A172 (cell line): ENCODE results near the gene PODNL1. TPM values are rescaled to one million over a fixed set of nuclear protein-coding genes. Genes with fewer than 3 reads are reported as not detected.

ENCODE experiments used
- DNase-seq: peaks from one replicate; pipeline ENCODE4 v3.0.0-alpha.2; 2015; ENCODE audit warnings: low spot score
- total RNA-seq: library from RNA; depleted of rRNA; stranded (reverse); fragments of >200 nt; shearing (Covaris generic); gene quantifications from 2 replicates; pipeline ENCODE4 v1.2.3, GENCODE V29; 2014

The PODNL1 gene
- total RNA-seq, 1 experiment from 2014 or later, result 2.7 TPM

DNA sequence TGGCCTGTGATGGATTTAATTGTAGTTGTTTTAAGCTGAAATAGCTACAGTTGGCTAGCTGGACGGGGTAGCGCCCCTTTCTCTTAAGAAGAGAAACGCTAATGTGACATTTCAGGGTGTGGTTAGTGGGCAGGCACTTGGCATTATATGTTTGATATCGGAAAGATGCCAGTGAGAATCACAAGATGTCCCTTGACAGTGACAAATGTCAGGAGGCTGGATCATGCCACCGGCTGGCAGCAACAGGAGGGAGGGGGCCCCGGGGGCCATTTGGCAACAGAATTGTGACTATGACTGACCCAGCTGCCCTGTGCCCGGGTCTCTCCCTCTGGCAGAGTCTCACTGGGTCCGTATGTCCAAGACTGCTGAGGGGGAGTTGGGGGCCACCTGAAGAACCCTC lies 18.8 kb upstream of the PODNL1 start:
- no peak for DNase-seq

GRCh38 chr19:13956365-13956744 lies 18.1 kb upstream of the PODNL1 start:
- DNase-seq, result no peak

- DNase-seq, result no peak
Measured at GRCh38 chr19:13955662-13956364, 17.6 kb upstream of the PODNL1 start.

DNA sequence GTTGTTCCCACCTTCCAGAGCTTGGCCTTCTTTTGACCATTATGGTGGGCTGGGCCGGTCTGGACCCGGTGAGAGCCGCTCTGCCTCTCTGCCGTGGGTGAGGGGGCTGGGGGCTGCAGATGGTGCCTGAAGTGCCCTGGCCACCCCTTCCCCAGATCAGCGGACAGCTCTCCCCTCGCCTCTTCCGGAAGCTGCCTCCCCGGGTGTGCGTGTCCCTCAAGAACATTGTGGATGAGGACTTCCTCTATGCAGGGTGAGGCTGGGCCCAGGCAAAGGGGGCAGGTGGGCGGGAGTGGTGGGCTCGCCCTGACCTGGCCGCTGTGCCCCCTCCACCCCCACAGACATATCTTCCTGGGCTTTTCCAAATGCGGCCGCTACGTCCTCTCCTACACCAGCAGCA lies 16.0 kb upstream of the PODNL1 start:
- DNase-seq, result no peak

DNA sequence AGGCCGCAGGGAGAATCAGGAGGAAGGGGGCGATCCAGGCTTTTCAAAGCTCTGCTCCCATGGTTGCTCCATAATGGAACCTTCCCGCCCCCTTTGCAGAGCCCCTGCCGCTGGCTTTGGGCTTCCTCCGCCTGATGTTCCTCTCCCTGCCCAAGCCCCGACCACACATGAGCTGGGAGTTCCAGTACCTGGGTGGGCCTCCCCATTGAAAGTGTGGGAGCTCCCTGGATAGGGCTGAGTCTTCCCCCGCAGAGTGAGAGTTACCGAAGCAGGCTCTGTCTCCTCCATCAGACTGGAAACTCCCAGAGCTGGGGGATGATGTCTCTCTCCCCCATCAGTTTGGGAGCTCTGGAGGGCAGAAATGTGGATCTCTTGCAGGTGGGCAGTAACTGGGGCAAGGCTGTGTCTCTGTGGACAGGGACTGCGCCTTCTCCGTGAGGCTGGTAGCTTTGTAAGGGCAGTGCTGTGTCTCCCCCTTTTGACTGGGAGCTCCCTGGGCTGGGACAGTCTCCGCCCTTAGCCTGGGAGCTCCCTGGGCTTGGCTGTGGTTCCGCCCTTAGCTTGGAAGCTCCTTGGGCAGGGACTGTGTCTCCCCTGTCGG lies 14.8 kb upstream of the PODNL1 start:
- peak; percentile 55 for DNase-seq

DNA sequence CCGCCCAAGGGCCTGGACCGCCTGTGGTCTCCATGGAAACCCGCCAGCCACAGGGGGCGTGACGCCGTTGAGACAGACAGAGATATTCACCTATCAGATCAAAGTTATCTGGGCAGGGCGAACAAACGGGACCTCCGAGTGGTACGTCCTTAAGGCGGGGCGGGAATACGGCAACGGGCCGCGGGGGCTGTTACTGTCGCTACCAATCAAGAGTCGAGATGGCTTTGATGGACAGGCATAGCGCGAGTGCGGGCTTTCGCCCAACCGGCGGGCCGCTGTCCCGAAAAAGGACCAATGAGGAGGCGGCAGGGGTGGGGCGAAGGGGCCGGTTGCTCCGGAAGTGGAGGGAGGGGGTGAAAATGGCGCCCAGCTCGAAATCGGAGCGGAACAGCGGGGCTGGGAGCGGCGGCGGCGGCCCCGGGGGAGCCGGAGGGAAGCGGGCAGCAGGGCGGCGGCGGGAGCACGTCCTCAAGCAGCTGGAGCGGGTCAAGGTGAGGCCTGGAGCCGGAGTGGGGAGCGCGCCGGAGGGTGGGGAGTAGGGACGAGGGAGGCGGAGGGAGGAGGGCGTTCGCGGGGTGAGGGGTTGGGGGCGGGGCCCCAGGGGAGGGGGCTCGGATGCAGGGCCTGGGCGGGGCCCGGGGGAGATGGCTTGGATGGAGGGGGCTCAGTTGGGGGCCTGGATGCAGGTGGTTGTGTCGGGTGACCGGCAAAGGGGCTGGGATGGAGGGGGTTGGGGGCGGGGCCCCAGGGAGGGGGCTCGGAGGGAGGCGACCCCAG lies 14.1 kb upstream of the PODNL1 start, which contains the start of gene DCAF15:
Gene DCAF15, plus strand, starts transcription at position 356 of the 777 bp plus-strand sequence. Its CDS starts 4 bp downstream, at position 360.
- DNase-seq, result peak; percentile 100

DNA sequence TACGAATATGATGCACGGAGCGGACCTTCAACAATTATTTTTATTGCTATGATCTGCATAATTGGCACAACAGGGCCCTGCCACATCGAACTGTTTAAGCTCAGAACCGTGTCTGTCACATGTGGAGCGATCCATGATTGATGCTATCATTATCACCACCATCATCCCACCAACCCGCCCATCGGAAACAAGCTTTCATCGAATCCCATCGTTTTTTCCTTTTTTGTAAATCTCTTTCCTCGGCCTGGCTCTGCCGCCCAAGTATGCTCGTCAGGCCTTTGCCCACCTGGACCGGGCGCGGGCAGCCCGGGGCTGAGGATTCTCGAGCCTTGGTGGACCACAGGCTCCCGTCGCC lies 13.6 kb upstream of the PODNL1 start:
- DNase-seq, result no peak

GRCh38 chr19:13951043-13951442 lies 12.8 kb upstream of the PODNL1 start:
- no peak for DNase-seq

GRCh38 chr19:13946414-13946813 lies 8.2 kb upstream of the PODNL1 start:
- no peak for DNase-seq

DNA sequence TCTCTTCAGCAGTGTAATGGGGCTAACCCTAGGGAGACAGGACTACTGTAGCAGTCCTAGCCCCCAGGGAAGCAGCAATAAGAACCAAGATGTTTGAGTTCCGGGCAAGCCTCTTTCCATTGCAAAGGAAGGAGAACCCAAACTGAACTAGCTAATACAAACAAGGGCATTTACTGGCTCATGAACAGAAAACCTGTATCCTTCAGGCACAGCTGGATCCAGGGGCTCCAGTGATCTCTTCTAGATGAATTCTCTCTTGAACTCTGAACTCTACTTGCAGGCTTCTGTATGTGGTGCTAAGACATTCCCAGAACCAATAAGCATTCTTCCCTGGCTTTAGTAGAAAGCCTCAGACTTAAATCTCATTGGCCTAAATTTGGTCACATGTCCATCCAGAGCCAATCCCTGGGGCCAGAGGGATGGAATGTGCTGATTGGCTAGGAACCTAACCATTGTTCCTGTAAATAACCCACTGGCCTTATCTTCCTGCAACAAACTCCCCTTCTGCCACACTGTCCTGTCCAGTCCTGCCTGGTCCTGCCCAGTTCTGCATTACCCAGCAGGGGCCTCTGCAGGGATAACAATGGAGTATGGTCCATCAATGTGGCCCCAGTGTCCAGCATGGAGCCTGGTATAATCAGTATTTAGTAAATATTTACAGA lies 3.9 kb upstream of the PODNL1 start:
- DNase-seq, result no peak

DNA sequence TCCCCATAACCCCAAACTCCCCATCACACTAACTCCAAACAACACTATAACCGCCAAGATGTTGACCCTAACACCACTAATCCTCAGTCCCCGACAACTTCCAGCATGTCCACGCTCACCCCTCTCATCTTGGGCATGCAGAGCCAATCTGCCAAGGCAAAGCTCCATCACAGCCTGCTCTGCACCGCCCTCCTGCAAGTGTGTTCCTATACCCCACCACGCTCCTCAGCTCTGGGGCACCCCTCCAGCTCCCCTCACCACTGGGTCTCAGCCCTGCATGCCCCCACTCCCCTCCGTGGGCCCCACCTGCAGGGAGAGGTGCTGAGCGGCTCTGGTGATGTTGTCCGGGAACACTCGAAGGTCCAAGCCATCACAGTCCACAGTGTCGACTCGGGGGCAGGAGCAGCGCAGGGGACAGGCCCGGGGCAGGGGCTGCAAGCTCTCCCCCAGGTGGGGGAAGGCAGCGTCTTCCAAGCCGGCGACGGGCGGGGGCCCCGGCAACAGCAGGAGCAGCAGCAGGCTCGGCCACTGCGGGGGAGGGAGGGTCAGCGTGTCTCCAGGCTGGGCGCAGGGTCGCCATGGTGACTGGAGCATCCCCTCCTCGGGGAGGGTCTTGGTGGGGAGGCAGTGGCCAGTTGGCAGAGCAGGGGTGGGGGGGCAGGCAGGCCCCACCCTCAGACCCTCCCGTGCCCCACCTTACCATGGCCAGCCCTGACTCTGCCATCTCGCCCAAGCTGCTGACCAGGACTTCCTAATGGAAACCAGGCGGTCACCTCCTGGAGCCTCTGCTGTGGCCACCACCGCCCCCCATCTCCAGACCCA lies 527 bp downstream of the PODNL1 start:
- DNase-seq, result no peak

DNA sequence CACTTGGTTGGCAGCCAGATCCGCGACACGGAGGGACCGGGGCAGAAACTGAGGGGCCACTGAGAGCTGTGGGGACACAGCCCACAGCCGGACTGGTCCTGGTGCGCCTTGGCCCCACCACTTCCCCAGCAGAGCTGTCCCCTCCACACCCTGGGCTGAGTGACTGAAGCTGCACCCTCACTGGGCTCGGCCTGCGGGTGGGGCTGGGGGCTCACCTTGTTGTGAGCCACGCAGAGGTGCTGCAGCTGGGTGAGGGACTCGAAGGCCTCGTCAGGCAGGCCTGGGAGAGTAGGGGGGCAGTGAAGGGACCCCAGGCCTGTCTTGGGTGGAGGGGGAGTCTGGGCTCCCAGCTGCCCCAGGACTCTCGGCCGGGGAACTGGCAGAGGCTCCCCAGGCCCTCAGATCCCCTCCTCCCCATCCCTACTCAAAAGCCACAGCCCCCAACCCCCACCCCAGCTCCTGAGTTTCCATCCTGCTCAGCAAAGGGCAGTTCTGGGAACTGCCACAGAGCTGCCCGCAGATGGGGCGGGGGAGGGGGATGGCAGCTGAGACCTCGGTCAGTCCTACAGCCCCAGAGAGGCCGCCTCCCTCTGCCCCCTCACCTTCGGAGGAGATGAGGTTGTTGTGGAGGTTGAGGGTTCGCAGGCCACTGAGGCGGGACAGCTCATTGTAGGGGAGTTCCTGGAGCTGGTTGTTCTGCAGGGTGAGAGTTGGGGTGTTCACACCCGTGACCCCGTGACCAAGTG lies 2.3 kb downstream of the PODNL1 start:
- DNase-seq, result no peak

DNA sequence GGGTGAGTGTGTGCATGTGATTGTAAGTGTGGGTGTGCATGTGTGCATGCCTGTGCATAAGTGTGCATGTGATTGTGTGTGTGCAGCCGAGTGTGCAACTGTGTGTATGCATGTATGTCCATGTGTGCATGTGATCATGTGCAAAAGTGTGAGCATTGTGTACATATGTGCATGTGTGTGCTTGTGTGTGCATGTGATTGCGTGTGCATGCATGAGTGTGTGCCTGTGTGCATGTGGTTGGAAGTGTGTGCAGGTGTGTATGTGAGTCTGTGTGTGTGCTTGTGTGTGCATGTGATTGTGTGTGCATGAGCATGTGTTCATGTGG lies 3.5 kb downstream of the PODNL1 start:
- no peak for DNase-seq

DNA sequence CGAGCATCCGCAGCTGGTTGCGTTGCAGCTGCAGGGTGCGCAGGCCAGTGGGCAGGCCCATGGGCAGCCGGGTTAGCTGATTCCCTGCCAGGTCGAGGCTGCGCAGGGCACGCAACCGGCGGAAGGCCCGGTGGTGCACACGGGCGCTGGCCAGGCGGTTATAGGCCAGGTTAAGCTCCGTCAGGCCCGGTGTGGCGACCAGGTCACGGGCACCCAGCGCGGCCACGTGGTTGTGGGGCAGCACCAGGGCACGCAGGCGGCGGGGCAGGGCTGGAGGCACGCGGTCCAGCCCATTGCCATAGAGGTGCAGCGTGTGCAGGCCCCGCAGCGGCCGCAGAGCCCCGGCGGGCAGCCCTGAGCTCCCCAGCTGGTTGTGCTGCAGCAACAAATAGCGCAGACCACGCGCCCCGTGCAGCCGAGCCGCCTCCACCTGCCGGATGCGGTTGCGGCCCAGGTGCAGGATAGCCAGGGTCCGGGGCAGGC lies 5.3 kb downstream of the PODNL1 start:
- no peak for DNase-seq

- DNase-seq, result no peak
Measured at GRCh38 chr19:13932149-13932637, 6.0 kb downstream of the PODNL1 start.

GRCh38 chr19:13931391-13932148 lies 6.6 kb downstream of the PODNL1 start:
- DNase-seq, result no peak

DNA sequence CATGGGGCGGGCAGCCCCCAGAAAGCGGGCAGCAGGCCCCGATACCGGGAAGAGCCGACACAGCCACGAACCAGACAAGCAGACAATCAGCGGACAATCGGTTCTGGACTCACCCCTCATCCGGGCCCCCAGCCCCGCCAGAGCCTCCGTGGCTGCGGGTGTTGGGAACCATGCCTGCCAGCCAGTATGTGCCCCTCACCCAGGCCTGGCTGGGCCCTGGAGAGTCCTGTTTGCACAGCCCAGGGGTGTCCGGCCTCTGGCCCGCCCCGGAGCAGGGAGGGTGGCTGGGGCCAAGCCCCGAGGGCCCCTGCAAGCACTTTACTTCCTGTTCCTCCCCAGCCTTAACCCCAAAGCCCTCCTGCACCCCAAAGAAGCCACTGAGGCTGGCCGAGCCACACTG lies 7.8 kb downstream of the PODNL1 start:
- no peak for DNase-seq

DNA sequence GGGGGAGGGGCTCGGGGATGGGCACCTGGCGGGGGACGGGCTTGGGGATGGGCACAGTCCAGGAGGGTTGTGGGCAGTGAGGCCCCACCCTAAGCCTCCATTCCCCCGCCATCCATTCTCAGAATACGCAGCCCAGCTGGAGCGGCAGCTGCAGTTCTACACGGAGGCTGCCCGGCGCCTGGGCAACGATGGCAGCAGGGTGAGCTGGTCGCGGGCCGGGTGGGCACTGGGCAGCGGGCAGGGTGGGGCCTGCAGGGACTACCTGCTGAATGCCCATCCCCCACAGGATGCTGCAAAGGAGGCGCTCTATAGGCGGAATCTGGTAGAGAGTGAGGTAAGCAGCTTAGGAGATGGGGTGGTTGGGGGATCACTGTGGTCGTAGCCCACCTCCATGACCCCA lies 8.3 kb downstream of the PODNL1 start:
- no peak for DNase-seq

DNA sequence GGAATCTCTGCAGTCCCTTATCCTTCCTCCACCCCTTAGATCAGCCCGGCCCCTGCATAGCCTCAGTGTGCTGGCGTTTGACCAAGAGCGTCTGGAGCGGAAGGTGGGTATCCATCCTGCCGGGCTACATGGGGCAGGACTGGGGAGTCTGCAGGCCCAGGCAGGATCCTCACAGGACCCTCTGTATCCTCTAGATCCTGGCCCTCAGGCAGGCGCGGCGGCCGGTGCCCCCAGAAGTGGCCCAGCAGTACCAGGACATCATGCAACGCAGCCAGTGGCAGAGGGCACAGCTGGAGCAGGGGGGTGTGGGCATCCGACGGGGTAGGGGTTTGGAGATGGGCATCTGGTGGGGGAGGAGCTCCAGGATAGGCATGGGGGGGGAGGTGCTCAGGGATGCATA lies 8.9 kb downstream of the PODNL1 start:
- DNase-seq, result no peak

GRCh38 chr19:13926715-13927114 lies 11.5 kb downstream of the PODNL1 start:
- no peak for DNase-seq
